Thyroid gland (tissue), 4 donors: ENCODE data around the gene CAMTA2. TPM values are rescaled to one million over a fixed set of nuclear protein-coding genes. Genes with fewer than 3 reads are reported as not detected.

Experiments
- DNase-seq, 2 donors: peaks; one replicate each; pipeline ENCODE4 v3.0.0-alpha.2; 2019
- H3K27ac ChIP-seq, 3 donors: fragments of 200-600 bp; sonication (generic); 1 replicate in 2 of 3; 2 replicates in 1 of 3; pipeline ENCODE4 v1.5.1; 2016 to 2019; ENCODE audit warnings: mild to moderate bottlenecking in 1 of 3, moderate library complexity in 1 of 3
- H3K27me3 ChIP-seq: fragments of 200-600 bp; sonication (generic); one replicate; pipeline ENCODE4 v1.5.1; 2019
- H3K36me3 ChIP-seq, 2 donors: fragments of 200-600 bp; sonication (generic); one replicate each; pipeline ENCODE4 v1.5.1; 2016 to 2019
- H3K4me1 ChIP-seq, 2 donors: fragments of 200-600 bp; sonication (generic); one replicate each; pipeline ENCODE4 v1.5.1; 2017 to 2019
- H3K4me3 ChIP-seq, 3 donors: fragments of 200-600 bp; sonication (generic); replicated peaks in 1 of 3; 1 replicate in 2 of 3; 2 replicates in 1 of 3; pipeline ENCODE4 v1.5.1; 2016; ENCODE audit warnings: mild to moderate bottlenecking in 1 of 3
- H3K9me3 ChIP-seq: fragments of 200-600 bp; sonication (generic); one replicate; pipeline ENCODE4 v1.5.1; 2017
- CTCF ChIP-seq, 6 experiments: fragments of 200-600 bp in 3 of 6; fragments of 450-650 bp in 3 of 6; sonication (generic) in 3 of 6; IDR thresholded peaks; one replicate each; pipeline ENCODE4 v1.5.1; 2016 to 2019; ENCODE audit warnings: antibody characterized with exemption in 6 of 6, mild to moderate bottlenecking in 2 of 6, inconsistent platforms in 1 of 6, moderate library complexity in 1 of 6
- POLR2A ChIP-seq, 2 donors: fragments of 450-650 bp; IDR thresholded peaks; one replicate each; pipeline ENCODE4 v1.6.1; 2017; ENCODE audit warnings: antibody characterized with exemption in 2 of 2, mild to moderate bottlenecking in 2 of 2, moderate library complexity in 1 of 2
- WGBS, 2 donors: methylation state at CpG; one replicate each; pipeline ENCODE4 v1.1.5; 2017; 5-methylcytosine and 5-hydroxymethylcytosine counted together
- intact Hi-C: fragments of 100-400 bp; cut with DNase I; formaldehyde crosslinking; loops from one replicate; pipeline ENCODE4 v1.15.1; 2023
- microRNA-seq: library from miRNA; unstranded; fragments of <30 nt; microRNA quantifications from one replicate; pipeline ENCODE4, GENCODE V29; 2016
- small RNA-seq: library from RNA; depleted of rRNA; stranded (forward); fragments of <200 nt; gene quantifications from one replicate; pipeline ENCODE3, GENCODE V24; 2016
- total RNA-seq, 4 donors: library from RNA; depleted of rRNA; stranded (reverse); fragments of >200 nt; gene quantifications; one replicate each; pipeline ENCODE4 v1.2.3, GENCODE V29; 2016

Gene CAMTA2
- total RNA-seq, 4 donors from 2014 or later = 17.1 to 29.0 (median 20.4) TPM

DNA sequence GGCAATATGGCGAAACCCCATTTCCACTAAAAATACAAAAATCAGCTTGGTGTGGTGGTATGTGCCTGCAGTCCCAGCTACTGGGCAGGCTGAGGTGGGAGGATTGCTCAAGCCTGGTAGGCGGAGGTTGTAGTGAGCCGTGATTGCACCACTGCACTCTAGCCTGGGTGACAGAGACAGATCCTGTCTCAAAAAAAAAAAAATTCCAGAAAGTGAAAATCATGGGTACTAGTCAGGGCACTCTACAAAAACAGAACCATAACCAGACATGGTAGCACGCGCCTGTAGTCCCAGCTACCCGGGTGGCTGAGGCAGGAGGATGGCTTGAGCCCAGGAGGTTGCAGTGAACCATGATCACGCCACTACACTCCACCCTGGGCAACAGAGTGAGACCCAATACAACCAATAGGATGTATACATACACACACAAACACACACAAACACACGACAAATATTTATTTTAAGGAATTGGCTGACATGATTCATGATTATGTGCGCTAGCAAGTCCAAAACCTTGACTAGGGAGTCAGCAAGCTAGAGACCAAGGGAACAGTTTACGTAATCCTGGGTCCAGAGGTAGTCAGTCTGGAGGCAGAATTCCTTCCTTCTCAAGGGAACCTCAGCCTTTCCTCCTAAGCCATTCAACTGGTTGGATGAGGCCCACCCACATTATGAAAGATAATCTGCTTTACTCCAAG lies 67.0 kb downstream of the CAMTA2 start:
- Histone ChIP-seq H3K9me3 (no peaks in the 10 kb centered on the region), H3K27ac (no peak overlapping the region), H3K27me3 (no peaks in the 10 kb centered on the region), H3K4me3 (no peak overlapping the region), H3K36me3 (no peaks in the 10 kb centered on the region), H3K4me1 (no peaks in the 10 kb centered on the region)
- WGBS, 2 donors = 87 to 90% methylated on average over 10 of the region's 10 CpGs
- TF ChIP-seq CTCF (IDR thresholded peaks at IDR 0.05) (no peak), POLR2A (IDR thresholded peaks at IDR 0.05) (no peak)
- intact Hi-C loops = no loop called here
- no peak for DNase-seq

GRCh38 chr17:4919511-4920047 lies 67.9 kb downstream of the CAMTA2 start:
- no peaks in the 10 kb centered on the region for H3K4me1 ChIP-seq
- no peaks in the 10 kb centered on the region for H3K9me3 ChIP-seq
- DNase-seq = no peak
- no peak for TF ChIP-seq POLR2A (IDR thresholded peaks at IDR 0.05)
- TF ChIP-seq CTCF (IDR thresholded peaks at IDR 0.05) = no peak
- no peaks in the 10 kb centered on the region for H3K27me3 ChIP-seq
- intact Hi-C loops = no loop called here
- no peak overlapping the region for H3K4me3 ChIP-seq
- no peak overlapping the region for H3K27ac ChIP-seq
- 69 to 73% methylated on average over 8 of the region's 8 CpGs for WGBS, 2 donors
- H3K36me3 ChIP-seq = no peaks in the 10 kb centered on the region

Small RNAs within 50 kb of the gene (microRNA-seq; reads per million reads assigned to microRNA genes)
- gene MIR6864 = not detected
- not detected for gene MIR6865

Small RNAs within 50 kb of the gene (small RNA-seq; reads per million reads assigned to genes)
- gene MIR6864 = not detected
- gene MIR6865 = not detected

Other genes with a start within 250 kb of the CAMTA2 start
- gene ZMYND15, start 247.8 kb downstream of the CAMTA2 start, total RNA-seq = under 1 TPM; 0.29 to 0.44 (median 0.37) TPM
- 10 to 100 TPM in 3 of 4 donors, 1 to 10 TPM in 1; 6.6 to 13.7 (median 12.8) TPM for gene CXCL16, start 247.7 kb downstream of the CAMTA2 start, total RNA-seq
- not detected for gene TM4SF5, start 215.8 kb downstream of the CAMTA2 start, total RNA-seq
- 1 to 10 TPM in 2 of 4 donors, not detected in 2; 1.8 to 4.0 TPM for gene VMO1, start 201.3 kb downstream of the CAMTA2 start, total RNA-seq
- gene GLTPD2, start 198.7 kb downstream of the CAMTA2 start, total RNA-seq = not detected
- gene PSMB6, start 191.5 kb downstream of the CAMTA2 start, total RNA-seq = 100 to 1,000 TPM; 108 to 322 (median 141) TPM
- gene PLD2, start 180.5 kb downstream of the CAMTA2 start, total RNA-seq = 10 to 100 TPM; 10.7 to 20.0 (median 16.2) TPM
- gene MINK1, start 154.3 kb downstream of the CAMTA2 start, total RNA-seq = 10 to 100 TPM; 25.1 to 51.6 (median 31.2) TPM
- gene C17orf107, start 88.1 kb downstream of the CAMTA2 start, total RNA-seq = 1 to 10 TPM in 3 of 4 donors, under 1 TPM in 1; 0.33 to 1.9 (median 1.3) TPM
- gene CHRNE, start 84.6 kb downstream of the CAMTA2 start, total RNA-seq = under 1 TPM; 0.29 to 0.83 (median 0.49) TPM
- gene GP1BA, start 55.4 kb downstream of the CAMTA2 start, total RNA-seq = not detected
- gene SLC25A11, start 47.6 kb downstream of the CAMTA2 start, total RNA-seq = 10 to 100 TPM; 29.3 to 62.4 (median 48.4) TPM
- gene RNF167, start 47.4 kb downstream of the CAMTA2 start, total RNA-seq = 10 to 100 TPM; 47.1 to 77.0 (median 67.2) TPM
- 100 to 1,000 TPM; 228 to 606 (median 328) TPM for gene PFN1, start 39.1 kb downstream of the CAMTA2 start, total RNA-seq
- gene ENO3, start 36.6 kb downstream of the CAMTA2 start, total RNA-seq = 1 to 10 TPM in 3 of 4 donors, not detected in 1; 5.4 to 8.8 (median 5.5) TPM
- gene SPAG7, start 19.9 kb downstream of the CAMTA2 start, total RNA-seq = 10 to 100 TPM; 50.5 to 69.7 (median 68.3) TPM
- 1 to 10 TPM; 1.0 to 2.3 (median 1.4) TPM for gene INCA1, start 9.8 kb upstream of the CAMTA2 start, total RNA-seq
- 100 to 1,000 TPM in 1 of 4 donors, 10 to 100 TPM in 3; 67.3 to 134 (median 86.9) TPM for gene KIF1C, start 10.3 kb upstream of the CAMTA2 start, total RNA-seq
- gene SLC52A1, start 47.8 kb upstream of the CAMTA2 start, total RNA-seq = under 1 TPM in 1 of 4 donors, not detected in 3; 0.11 TPM
- 10 to 100 TPM in 3 of 4 donors, 1 to 10 TPM in 1; 9.5 to 14.1 (median 12.1) TPM for gene ZFP3, start 90.8 kb upstream of the CAMTA2 start, total RNA-seq
- gene ZNF232, start 124.2 kb upstream of the CAMTA2 start, total RNA-seq = 10 to 100 TPM in 2 of 4 donors, 1 to 10 TPM in 2; 7.5 to 13.7 (median 9.6) TPM
- 1 to 10 TPM in 1 of 4 donors, under 1 TPM in 3; 0.11 to 1.7 (median 0.39) TPM for gene USP6, start 128.4 kb upstream of the CAMTA2 start, total RNA-seq
- gene ZNF594, start 204.2 kb upstream of the CAMTA2 start, total RNA-seq = 10 to 100 TPM; 12.9 to 29.0 (median 24.2) TPM
- gene SCIMP, start 247.2 kb upstream of the CAMTA2 start, total RNA-seq = 1 to 10 TPM in 1 of 4 donors, under 1 TPM in 1, not detected in 2; 0.59 to 1.0 TPM